Hepatic stellate cell (primary cell): ENCODE measurements around the gene ERCC1.

Experiments used
- DNase-seq: peaks from one replicate; pipeline ENCODE4 v3.0.0; 2011; ENCODE audit warnings: low spot score

ERCC1 gene

GRCh38 chr19:45423589-45424190 is at the start of gene ERCC1:
Gene ERCC1, minus strand, starts transcription at chr19:45423917. Its CDS starts 543 bp downstream, at chr19:45423374.
- DNase-seq: peak; percentile 98

- DNase-seq: no peak
Measured at GRCh38 chr19:45473367-45473681, 49.6 kb upstream of the ERCC1 start.

GRCh38 chr19:45472563-45473366 is 49.0 kb upstream of the ERCC1 start:
- DNase-seq: no peak

GRCh38 chr19:45471931-45472562 is 48.3 kb upstream of the ERCC1 start:
- no peak for DNase-seq

GRCh38 chr19:45471111-45471930 is 47.6 kb upstream of the ERCC1 start:
- no peak for DNase-seq

- DNase-seq: no peak
Measured at GRCh38 chr19:45470762-45471081, 47.0 kb upstream of the ERCC1 start.

- DNase-seq: peak; percentile 70
Measured at GRCh38 chr19:45469945-45470761, 46.4 kb upstream of the ERCC1 start.

GRCh38 chr19:45469132-45469944 is 45.6 kb upstream of the ERCC1 start:
- peak; percentile 85 for DNase-seq

GRCh38 chr19:45468803-45469131 is 45.0 kb upstream of the ERCC1 start:
- DNase-seq: peak; percentile 45

- DNase-seq: peak; percentile 22
Measured at GRCh38 chr19:45468159-45468651, 44.5 kb upstream of the ERCC1 start.

GRCh38 chr19:45467456-45468158 is 43.9 kb upstream of the ERCC1 start, which contains the start of gene FOSB:
Gene FOSB, plus strand, starts transcription at chr19:45467996. Its CDS starts 591 bp downstream, at chr19:45468587.
- DNase-seq: peak; percentile 95

- DNase-seq: peak; percentile 31
Measured at GRCh38 chr19:45467115-45467455, 43.4 kb upstream of the ERCC1 start.

- DNase-seq: no peak
Measured at GRCh38 chr19:45464852-45465441, 41.2 kb upstream of the ERCC1 start.

- no peak for DNase-seq
Measured at GRCh38 chr19:45464274-45464673, 40.6 kb upstream of the ERCC1 start.

- DNase-seq: no peak
Measured at GRCh38 chr19:45463241-45463640, 39.5 kb upstream of the ERCC1 start.

GRCh38 chr19:45462174-45462573 is 38.5 kb upstream of the ERCC1 start:
- no peak for DNase-seq

- DNase-seq: no peak
Measured at GRCh38 chr19:45460807-45461347, 37.2 kb upstream of the ERCC1 start.

- DNase-seq: no peak
Measured at GRCh38 chr19:45457776-45458175, 34.1 kb upstream of the ERCC1 start.

- DNase-seq: no peak
Measured at GRCh38 chr19:45456500-45456815, 32.7 kb upstream of the ERCC1 start.
